ENCODE results near the gene VPS13A.

GRCh38 chr9:77156646-77157371 is 20.5 kb upstream of the VPS13A start:
- TF ChIP-seq POLR2A (IDR thresholded peaks at IDR 0.05) (no peak), CTCF (IDR thresholded peaks at IDR 0.05 in 8 of 11, conservative IDR thresholded peaks at IDR 0.05 in 3 of 11) (no peak)
